Esophagus muscularis mucosa (tissue), 4 donors: Measurements from ENCODE around the gene PLPP2.

ENCODE experiments used
- CTCF ChIP-seq, 3 experiments: fragments of 200-600 bp in 2 of 3; fragments of 450-650 bp in 1 of 3; sonication (generic) in 2 of 3; IDR thresholded peaks; one replicate each; pipeline ENCODE4 v1.5.1; 2017 to 2019; ENCODE audit warnings: antibody characterized with exemption in 3 of 3, mild to moderate bottlenecking in 2 of 3, moderate library complexity in 1 of 3
- EP300 ChIP-seq: sonication (generic); formaldehyde crosslinking; IDR thresholded peaks from one replicate; pipeline ENCODE4 v1.6.1; 2017; ENCODE audit warnings: antibody characterized with exemption
- POLR2A ChIP-seq: fragments of 450-650 bp; IDR thresholded peaks from one replicate; pipeline ENCODE4 v1.6.1; 2017; ENCODE audit warnings: antibody characterized with exemption, moderate library complexity, mild to moderate bottlenecking, low read depth
- POLR2AphosphoS5 ChIP-seq, 2 donors: sonication (generic); formaldehyde crosslinking; IDR thresholded peaks; one replicate each; pipeline ENCODE4 v1.6.1; 2017; ENCODE audit warnings: antibody characterized with exemption in 2 of 2

DNA sequence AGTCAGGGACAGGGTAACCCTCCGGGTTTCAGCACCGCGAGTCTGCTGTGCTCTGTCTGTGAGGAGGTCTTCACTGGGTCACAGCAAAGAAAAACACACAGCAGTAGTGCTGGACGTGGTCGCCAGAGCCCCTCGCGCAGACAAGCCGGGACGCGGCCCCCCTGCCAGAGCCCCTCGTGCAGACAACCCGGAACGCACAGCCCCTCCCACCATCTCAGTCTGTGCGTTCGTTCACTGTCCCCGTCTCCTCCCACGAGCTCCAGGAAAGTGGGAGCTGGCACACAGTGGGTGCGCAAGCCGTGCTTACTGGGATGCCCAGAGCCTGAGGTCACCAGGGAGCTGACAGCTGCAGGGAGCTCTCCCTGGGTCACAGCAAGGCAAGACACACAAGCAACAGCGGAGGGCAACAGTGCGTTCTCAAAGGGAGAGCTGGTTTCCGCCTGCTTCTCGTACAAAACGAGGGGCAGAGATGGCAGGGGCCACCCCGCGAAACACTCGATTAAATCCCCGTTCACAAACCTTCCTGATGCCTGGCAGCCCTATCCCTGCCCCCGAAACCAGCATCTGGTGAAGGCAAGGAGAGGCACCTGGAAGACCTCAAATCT, 3.2 kb upstream of the PLPP2 start:
- TF ChIP-seq CTCF (IDR thresholded peaks at IDR 0.05) (no peak), POLR2A (no peak), POLR2AphosphoS5 (IDR thresholded peaks at IDR 0.05) (no peak), EP300 (no peak)
